OCI-LY1 (cell line): ENCODE measurements around the gene NPIPB6.
"Not testable (repeated sequence)": the region's sequence is repeated elsewhere in the genome, so short reads cannot be mapped to it uniquely, and the experiment has no call there.

Experiments
- H2AFZ ChIP-seq: fragments of 200-600 bp; sonication (generic), shearing (Covaris generic); 2 replicates; pipeline ENCODE4 v1.6.0; 2014; ENCODE audit warnings: antibody characterized with exemption, mild to moderate bottlenecking, low read length
- H3F3A ChIP-seq: fragments of 200-600 bp; sonication (generic), shearing (Covaris generic); 2 replicates; pipeline ENCODE4 v1.6.0; 2014; ENCODE audit warnings: mild to moderate bottlenecking, antibody characterized with exemption, low read length, moderate library complexity; ENCODE audit not compliant: insufficient read depth
- H3K27ac ChIP-seq: fragments of 200-600 bp; sonication (generic); 2 replicates; pipeline ENCODE4 v1.5.1; 2014; ENCODE audit warnings: low read length, mixed run types, mild to moderate bottlenecking, low read depth; ENCODE audit not compliant: poor library complexity, severe bottlenecking
- H3K27me3 ChIP-seq: fragments of 200-600 bp; sonication (generic); 2 replicates; pipeline ENCODE4 v1.6.0; 2014; ENCODE audit warnings: antibody characterized with exemption, mild to moderate bottlenecking, low read length, moderate library complexity; ENCODE audit not compliant: insufficient read depth
- H3K36me3 ChIP-seq: fragments of 200-600 bp; sonication (generic); 2 replicates; pipeline ENCODE4 v1.6.1; 2014; ENCODE audit warnings: mild to moderate bottlenecking, antibody characterized with exemption, low read length, moderate library complexity, mixed read lengths; ENCODE audit not compliant: insufficient read depth
- H3K4me1 ChIP-seq: fragments of 200-600 bp; sonication (generic); 2 replicates; pipeline ENCODE4 v1.5.1; 2014; ENCODE audit warnings: mild to moderate bottlenecking, low read length, moderate library complexity; ENCODE audit not compliant: insufficient read depth, severe bottlenecking
- H3K4me2 ChIP-seq: fragments of 200-600 bp; sonication (generic), shearing (Covaris generic); 2 replicates; pipeline ENCODE4 v1.6.1; 2014; ENCODE audit warnings: low read length
- H3K4me3 ChIP-seq: fragments of 200-600 bp; sonication (generic); 2 replicates; pipeline ENCODE4 v1.5.1; 2014; ENCODE audit warnings: low read length, low read depth, mild to moderate bottlenecking, mixed read lengths; ENCODE audit not compliant: poor library complexity, severe bottlenecking
- H3K79me2 ChIP-seq: fragments of 200-600 bp; shearing (Covaris generic); 2 replicates; pipeline ENCODE4 v1.6.1; 2016; ENCODE audit warnings: mixed run types, low read length, mixed read lengths; ENCODE audit not compliant: insufficient read depth
- H3K9ac ChIP-seq: fragments of 200-600 bp; sonication (generic), shearing (Covaris generic); 2 replicates; pipeline ENCODE4 v1.6.1; 2014; ENCODE audit warnings: mild to moderate bottlenecking, low read length, mixed read lengths
- H3K9me2 ChIP-seq: fragments of 200-600 bp; sonication (generic), shearing (Covaris generic); 2 replicates; pipeline ENCODE4 v1.6.1; 2014; ENCODE audit warnings: low read depth, mild to moderate bottlenecking, low read length, mixed read lengths
- H3K9me3 ChIP-seq: fragments of 200-600 bp; shearing (Covaris generic); 2 replicates; pipeline ENCODE4 v1.6.1; 2014; ENCODE audit warnings: low read length, mixed read lengths
- H4K20me1 ChIP-seq: fragments of 200-600 bp; sonication (generic), shearing (Covaris generic); 2 replicates; pipeline ENCODE4 v1.6.0; 2016; ENCODE audit warnings: mild to moderate bottlenecking, low read length; ENCODE audit not compliant: insufficient read depth

The NPIPB6 gene

GRCh38 chr16:28363408-28363807 lies at the start of gene NPIPB6:
TSS of gene NPIPB6 (minus strand) at chr16:28363508. CDS start at chr16:28362822, 686 bp downstream.
- H3K4me1 ChIP-seq, H3K9ac ChIP-seq, H3K79me2 ChIP-seq, H3K36me3 ChIP-seq, H3K27ac ChIP-seq, H3K4me3 ChIP-seq, H3K9me3 ChIP-seq, H2AFZ ChIP-seq, H4K20me1 ChIP-seq, H3K9me2 ChIP-seq, H3K4me2 ChIP-seq, H3F3A ChIP-seq, H3K27me3 ChIP-seq: not testable (repeated sequence)

GRCh38 chr16:28403220-28404072 lies 40.1 kb upstream of the NPIPB6 start, which contains the start of gene EIF3CL:
TSS of gene EIF3CL (minus strand) at chr16:28403841. CDS start at chr16:28403618, 223 bp downstream.
- H3K9ac ChIP-seq, H3K9me3 ChIP-seq, H3K4me1 ChIP-seq, H4K20me1 ChIP-seq, H3F3A ChIP-seq, H3K27me3 ChIP-seq, H3K27ac ChIP-seq, H3K9me2 ChIP-seq, H2AFZ ChIP-seq, H3K36me3 ChIP-seq, H3K79me2 ChIP-seq: not testable (repeated sequence)
- Histone ChIP-seq H3K4me3 (peak within 1 kb of the TSS; percentile 50), H3K4me2 (peak within 1 kb of the TSS; percentile 42; the same call in 1 of the 2 replicates)

GRCh38 chr16:28392054-28392453 lies 28.7 kb upstream of the NPIPB6 start:
- not testable (repeated sequence) for H4K20me1 ChIP-seq, H3K4me3 ChIP-seq, H3K4me2 ChIP-seq, H3K9me3 ChIP-seq, H3K36me3 ChIP-seq, H3K9me2 ChIP-seq, H3F3A ChIP-seq, H3K9ac ChIP-seq, H3K4me1 ChIP-seq, H3K27me3 ChIP-seq, H2AFZ ChIP-seq, H3K27ac ChIP-seq, H3K79me2 ChIP-seq

GRCh38 chr16:28382177-28382867 lies 19.0 kb upstream of the NPIPB6 start:
- H3K27me3 ChIP-seq, H3K27ac ChIP-seq, H3K4me2 ChIP-seq, H3K9me3 ChIP-seq, H3K36me3 ChIP-seq, H3K9ac ChIP-seq, H3K4me3 ChIP-seq, H3K9me2 ChIP-seq, H3K79me2 ChIP-seq, H3F3A ChIP-seq, H2AFZ ChIP-seq, H4K20me1 ChIP-seq, H3K4me1 ChIP-seq: not testable (repeated sequence)

- not testable (repeated sequence) for H3F3A ChIP-seq, H3K9me3 ChIP-seq, H3K9ac ChIP-seq, H3K4me2 ChIP-seq, H3K27ac ChIP-seq, H3K4me3 ChIP-seq, H3K36me3 ChIP-seq, H3K4me1 ChIP-seq, H4K20me1 ChIP-seq, H3K27me3 ChIP-seq, H3K79me2 ChIP-seq, H3K9me2 ChIP-seq, H2AFZ ChIP-seq
These were observed 14.5 kb upstream of the NPIPB6 start for GRCh38 chr16:28377822-28378221.

GRCh38 chr16:28377108-28377625 lies 13.9 kb upstream of the NPIPB6 start:
- H3F3A ChIP-seq, H4K20me1 ChIP-seq: not testable (repeated sequence)

GRCh38 chr16:28375115-28375514 lies 11.8 kb upstream of the NPIPB6 start:
- H2AFZ ChIP-seq, H3K27me3 ChIP-seq, H3K9me2 ChIP-seq, H3K4me2 ChIP-seq, H4K20me1 ChIP-seq, H3K4me3 ChIP-seq, H3K4me1 ChIP-seq, H3K9ac ChIP-seq, H3K9me3 ChIP-seq, H3F3A ChIP-seq, H3K36me3 ChIP-seq, H3K79me2 ChIP-seq, H3K27ac ChIP-seq: not testable (repeated sequence)

More at GRCh38 chr16:28377108-28377625, 13.9 kb upstream of the NPIPB6 start:
- H3K36me3 ChIP-seq, H3K4me2 ChIP-seq, H3K4me1 ChIP-seq, H3K9me3 ChIP-seq, H3K4me3 ChIP-seq, H3K9me2 ChIP-seq, H3K79me2 ChIP-seq, H3K27me3 ChIP-seq, H2AFZ ChIP-seq, H3K27ac ChIP-seq, H3K9ac ChIP-seq: not testable (repeated sequence)
